HepG2 (cell line): ENCODE measurements around the gene LGALS8. TPM values are rescaled to one million over a fixed set of nuclear protein-coding genes. Genes with fewer than 3 reads are reported as not detected.
A peak's percentile ranks its signal among the peaks of the same experiment; 100 is the strongest.

Source experiments
- CREB3 ChIP-seq: sonication (generic); formaldehyde crosslinking; IDR thresholded peaks from 2 replicates; pipeline ENCODE4 v1.5.0; 2020; ENCODE audit warnings: missing genetic modification reagents
- DMAP1 ChIP-seq: IDR thresholded peaks from 2 replicates; pipeline ENCODE4 v1.6.1; 2016
- ERF ChIP-seq: IDR thresholded peaks from 2 replicates; pipeline ENCODE4 v1.6.1; 2018; ENCODE audit warnings: missing biosample characterization, missing genetic modification reagents
- GABPA ChIP-seq, 2 experiments: IDR thresholded peaks; 2 replicates each; pipeline ENCODE4 v1.6.1; 2011 to 2016; ENCODE audit warnings: low read depth in 2 of 2, low read length in 1 of 2, missing biosample characterization in 1 of 2, missing genetic modification characterization in 1 of 2
- GATAD1 ChIP-seq: IDR thresholded peaks from 2 replicates; pipeline ENCODE4 v1.6.1; 2016; ENCODE audit warnings: missing genetic modification reagents, missing compliant biosample characterization
- HIVEP1 ChIP-seq: sonication (generic); formaldehyde crosslinking; IDR thresholded peaks from 2 replicates; pipeline ENCODE4 v1.4.0; 2020; ENCODE audit warnings: mild to moderate bottlenecking, missing genetic modification reagents
- KLF12 ChIP-seq: sonication (generic); formaldehyde crosslinking; IDR thresholded peaks from 2 replicates; pipeline ENCODE4 v1.4.0; 2020; ENCODE audit warnings: missing genetic modification reagents, borderline replicate concordance
- NR1H2 ChIP-seq: sonication (generic); formaldehyde crosslinking; IDR thresholded peaks from 2 replicates; pipeline ENCODE4 v1.8.1; 2022; ENCODE audit warnings: low read depth, missing genetic modification reagents, borderline replicate concordance
- PHF5A ChIP-seq: IDR thresholded peaks from one replicate; pipeline ENCODE4 v1.6.1; 2018; ENCODE audit warnings: low read depth, missing genetic modification reagents; ENCODE audit not compliant: unreplicated experiment
- SAP130 ChIP-seq: IDR thresholded peaks from 2 replicates; pipeline ENCODE4 v1.6.1; 2016; ENCODE audit warnings: low read depth
- SMAD9 ChIP-seq: sonication (generic); formaldehyde crosslinking; IDR thresholded peaks from 2 replicates; pipeline ENCODE4 v1.5.1; 2020; ENCODE audit warnings: mild to moderate bottlenecking, missing genetic modification reagents
- SOX5 ChIP-seq: IDR thresholded peaks from 2 replicates; pipeline ENCODE4 v1.6.1; 2016; ENCODE audit warnings: borderline replicate concordance
- STAG1 ChIP-seq: sonication (generic); formaldehyde crosslinking; IDR thresholded peaks from 2 replicates; pipeline ENCODE4 v1.4.0; 2020; ENCODE audit warnings: missing genetic modification reagents
- ZBTB38 ChIP-seq: sonication (generic); formaldehyde crosslinking; IDR thresholded peaks from 2 replicates; pipeline ENCODE4 v1.5.1; 2020; ENCODE audit warnings: mild to moderate bottlenecking, missing genetic modification reagents
- ZMAT5 ChIP-seq: sonication (generic); formaldehyde crosslinking; IDR thresholded peaks from 2 replicates; pipeline ENCODE4 v1.5.0; 2020; ENCODE audit warnings: mild to moderate bottlenecking, low read depth, missing genetic modification reagents, borderline replicate concordance
- ZNF589 ChIP-seq: sonication (generic); formaldehyde crosslinking; conservative IDR thresholded peaks from 2 replicates; pipeline ENCODE4 v1.8.0; 2022; ENCODE audit warnings: mild to moderate bottlenecking, moderate library complexity, missing genetic modification reagents
- ZNF619 ChIP-seq: sonication (generic); formaldehyde crosslinking; IDR thresholded peaks from 2 replicates; pipeline ENCODE4 v1.4.0; 2020; ENCODE audit warnings: mild to moderate bottlenecking, missing genetic modification reagents
- ZNF713 ChIP-seq: sonication (generic); formaldehyde crosslinking; IDR thresholded peaks from 2 replicates; pipeline ENCODE4 v1.4.0; 2020; ENCODE audit warnings: mild to moderate bottlenecking, missing genetic modification reagents
- ZNF772 ChIP-seq: sonication (generic); formaldehyde crosslinking; IDR thresholded peaks from 2 replicates; pipeline ENCODE4 v1.5.0; 2020; ENCODE audit warnings: mild to moderate bottlenecking, missing genetic modification reagents
- ZNF800 ChIP-seq: sonication (generic); formaldehyde crosslinking; IDR thresholded peaks from 2 replicates; pipeline ENCODE4 v1.4.0; 2020; ENCODE audit warnings: missing genetic modification reagents
- polyA plus RNA-seq, 8 experiments: library from polyadenylated mRNA; depleted of rRNA in 3 of 8; stranded (reverse) in 7 of 8; unstranded in 1 of 8; fragments of >200 nt; fragmentation: Illumina TruSeq in 4 of 8; extraction: Trizol in 4 of 8; gene quantifications; 2 replicates each; pipeline versions ENCODE4 v1.2.1 to v1.2.3, GENCODE V29; 2011 to 2016; ENCODE audit warnings: low read depth in 4 of 8, missing spikeins in 1 of 8, mixed read lengths in 1 of 8; ENCODE audit not compliant: insufficient read depth in 1 of 8
- total RNA-seq, 5 experiments: library from RNA; depleted of rRNA; stranded (reverse); fragments of >200 nt; fragmentation: Illumina TruSeq; extraction: Trizol; gene quantifications; 2 replicates each; pipeline ENCODE4 v1.2.3, GENCODE V29; 2016; ENCODE audit warnings: low read depth in 1 of 5
- TF ChIP-seq, protein P1 (sequence below): sonication (generic); formaldehyde crosslinking; conservative IDR thresholded peaks from 2 replicates; pipeline ENCODE4 v1.4.0; 2020; ENCODE audit warnings: mild to moderate bottlenecking, missing genetic modification reagents, moderate library complexity
- TF ChIP-seq, protein P2 (sequence below): sonication (generic); formaldehyde crosslinking; IDR thresholded peaks from 2 replicates; pipeline ENCODE4 v1.8.0; 2022; ENCODE audit warnings: mild to moderate bottlenecking, missing genetic modification reagents; ENCODE audit not compliant: insufficient replicate concordance

LGALS8 gene
- total and polyA plus RNA-seq, 2 of the 13 experiments (the other 11 are each of a cell fraction or from before 2014, with no cell fraction given): 29.3 to 185 TPM

DNA sequence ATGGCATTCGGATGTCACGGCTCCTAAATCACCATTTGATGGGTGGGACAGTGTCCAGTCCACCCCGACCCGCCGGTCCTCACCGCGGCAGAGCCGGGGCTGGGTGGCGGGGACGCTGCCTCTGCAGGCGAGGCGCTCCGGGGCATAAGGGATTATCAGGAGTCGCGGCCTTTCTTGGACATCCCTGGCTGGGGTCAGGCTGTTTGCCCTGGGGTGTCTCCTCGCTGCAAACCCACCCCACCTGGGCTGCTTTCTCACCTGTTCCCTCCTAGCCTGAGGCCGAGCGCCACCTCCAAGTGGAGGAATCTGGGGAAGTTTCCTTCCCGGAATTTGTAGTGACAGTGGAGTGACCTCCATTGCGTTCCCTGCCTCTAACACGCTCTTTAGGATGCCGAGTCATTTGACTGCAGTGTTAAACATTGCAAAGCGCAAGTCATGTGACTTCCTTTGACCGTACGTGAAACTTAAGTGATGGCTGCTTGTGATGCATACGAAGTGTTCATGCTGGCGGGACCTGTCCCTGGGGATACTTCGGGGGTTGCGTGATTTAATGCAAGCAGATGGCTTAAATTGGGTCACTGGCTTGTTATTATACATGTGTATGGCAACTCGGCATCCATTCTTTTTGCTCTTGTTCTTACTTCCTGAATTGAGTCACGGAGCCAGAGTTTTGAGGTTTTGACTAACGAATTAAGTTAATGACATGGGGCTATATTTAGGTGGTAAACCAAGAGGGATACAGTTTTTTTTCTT, 536 bp downstream of the LGALS8 start (continued):
- TF ChIP-seq ZMAT5 (CRISPR knock-in tag): no peak
- TF ChIP-seq NR1H2 (CRISPR knock-in tag): no peak
- peak; percentile 64 for TF ChIP-seq DMAP1 (CRISPR knock-in tag)
- no peak for TF ChIP-seq HIVEP1 (CRISPR knock-in tag)
- TF ChIP-seq ERF (CRISPR knock-in tag): peak; percentile 44; the same call in 1 of the 2 replicates
- peak; percentile 33; the same call in 1 of the 2 replicates for TF ChIP-seq ZBTB38 (CRISPR knock-in tag)
- TF ChIP-seq, protein P1, sequence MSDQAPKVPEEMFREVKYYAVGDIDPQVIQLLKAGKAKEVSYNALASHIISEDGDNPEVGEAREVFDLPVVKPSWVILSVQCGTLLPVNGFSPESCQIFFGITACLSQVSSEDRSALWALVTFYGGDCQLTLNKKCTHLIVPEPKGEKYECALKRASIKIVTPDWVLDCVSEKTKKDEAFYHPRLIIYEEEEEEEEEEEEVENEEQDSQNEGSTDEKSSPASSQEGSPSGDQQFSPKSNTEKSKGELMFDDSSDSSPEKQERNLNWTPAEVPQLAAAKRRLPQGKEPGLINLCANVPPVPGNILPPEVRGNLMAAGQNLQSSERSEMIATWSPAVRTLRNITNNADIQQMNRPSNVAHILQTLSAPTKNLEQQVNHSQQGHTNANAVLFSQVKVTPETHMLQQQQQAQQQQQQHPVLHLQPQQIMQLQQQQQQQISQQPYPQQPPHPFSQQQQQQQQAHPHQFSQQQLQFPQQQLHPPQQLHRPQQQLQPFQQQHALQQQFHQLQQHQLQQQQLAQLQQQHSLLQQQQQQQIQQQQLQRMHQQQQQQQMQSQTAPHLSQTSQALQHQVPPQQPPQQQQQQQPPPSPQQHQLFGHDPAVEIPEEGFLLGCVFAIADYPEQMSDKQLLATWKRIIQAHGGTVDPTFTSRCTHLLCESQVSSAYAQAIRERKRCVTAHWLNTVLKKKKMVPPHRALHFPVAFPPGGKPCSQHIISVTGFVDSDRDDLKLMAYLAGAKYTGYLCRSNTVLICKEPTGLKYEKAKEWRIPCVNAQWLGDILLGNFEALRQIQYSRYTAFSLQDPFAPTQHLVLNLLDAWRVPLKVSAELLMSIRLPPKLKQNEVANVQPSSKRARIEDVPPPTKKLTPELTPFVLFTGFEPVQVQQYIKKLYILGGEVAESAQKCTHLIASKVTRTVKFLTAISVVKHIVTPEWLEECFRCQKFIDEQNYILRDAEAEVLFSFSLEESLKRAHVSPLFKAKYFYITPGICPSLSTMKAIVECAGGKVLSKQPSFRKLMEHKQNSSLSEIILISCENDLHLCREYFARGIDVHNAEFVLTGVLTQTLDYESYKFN: no peak
- TF ChIP-seq GABPA (IDR thresholded peaks at IDR 0.05; ENCODE audit: low read depth, low read length): no peak
- TF ChIP-seq GABPA (CRISPR knock-in tag; IDR thresholded peaks at IDR 0.05; ENCODE audit: low read depth): peak; percentile 69
- TF ChIP-seq CREB3 (CRISPR knock-in tag): no peak
- peak; percentile 37; the same call in 1 of the 2 replicates for TF ChIP-seq SOX5 (CRISPR knock-in tag)
- 0 out of 2 replicates have a peak, but pooled peaks have one; percentile 10 for TF ChIP-seq STAG1 (CRISPR knock-in tag)
- no peak for TF ChIP-seq ZNF619 (CRISPR knock-in tag)
- TF ChIP-seq GATAD1: peak; percentile 84
- TF ChIP-seq ZNF589 (CRISPR knock-in tag): no peak
- TF ChIP-seq, protein P2, sequence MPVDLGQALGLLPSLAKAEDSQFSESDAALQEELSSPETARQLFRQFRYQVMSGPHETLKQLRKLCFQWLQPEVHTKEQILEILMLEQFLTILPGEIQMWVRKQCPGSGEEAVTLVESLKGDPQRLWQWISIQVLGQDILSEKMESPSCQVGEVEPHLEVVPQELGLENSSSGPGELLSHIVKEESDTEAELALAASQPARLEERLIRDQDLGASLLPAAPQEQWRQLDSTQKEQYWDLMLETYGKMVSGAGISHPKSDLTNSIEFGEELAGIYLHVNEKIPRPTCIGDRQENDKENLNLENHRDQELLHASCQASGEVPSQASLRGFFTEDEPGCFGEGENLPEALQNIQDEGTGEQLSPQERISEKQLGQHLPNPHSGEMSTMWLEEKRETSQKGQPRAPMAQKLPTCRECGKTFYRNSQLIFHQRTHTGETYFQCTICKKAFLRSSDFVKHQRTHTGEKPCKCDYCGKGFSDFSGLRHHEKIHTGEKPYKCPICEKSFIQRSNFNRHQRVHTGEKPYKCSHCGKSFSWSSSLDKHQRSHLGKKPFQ: no peak
- TF ChIP-seq SAP130 (CRISPR knock-in tag): peak; percentile 90
- 0 out of 2 replicates have a peak, but pooled peaks have one; percentile 40 for TF ChIP-seq ZNF800 (CRISPR knock-in tag)
- peak; percentile 32; the same call in 1 of the 2 replicates for TF ChIP-seq KLF12 (CRISPR knock-in tag)
- TF ChIP-seq ZNF713 (CRISPR knock-in tag): no peak
- peak; percentile 86 for TF ChIP-seq ZNF772 (CRISPR knock-in tag)
- no peak for TF ChIP-seq PHF5A (CRISPR knock-in tag)
- TF ChIP-seq SMAD9 (CRISPR knock-in tag): no peak
